DOHH2 (cell line): ENCODE data around the gene MEX3D.

Source experiments
- H3F3A ChIP-seq: fragments of 200-600 bp; sonication (generic), shearing (Covaris generic); 2 replicates; pipeline ENCODE4 v1.6.0; 2016; ENCODE audit warnings: antibody characterized with exemption, mild to moderate bottlenecking; ENCODE audit not compliant: control insufficient read depth, insufficient read depth
- H3K27ac ChIP-seq: fragments of 200-600 bp; sonication (generic); 2 replicates; pipeline ENCODE4 v1.5.1; 2014; ENCODE audit warnings: low read depth, mild to moderate bottlenecking, low read length, moderate library complexity
- H3K27me3 ChIP-seq: fragments of 200-600 bp; sonication (generic); 2 replicates; pipeline ENCODE4 v1.6.1; 2014; ENCODE audit warnings: mild to moderate bottlenecking, low read length, mixed read lengths; ENCODE audit not compliant: control insufficient read depth
- H3K36me3 ChIP-seq: fragments of 200-600 bp; sonication (generic); 2 replicates; pipeline ENCODE4 v1.6.1; 2014; ENCODE audit warnings: mild to moderate bottlenecking, low read length, moderate library complexity, mixed read lengths; ENCODE audit not compliant: control insufficient read depth
- H3K4me1 ChIP-seq: fragments of 200-600 bp; sonication (generic); 2 replicates; pipeline ENCODE4 v1.6.1; 2014; ENCODE audit warnings: mild to moderate bottlenecking, low read length, mixed read lengths; ENCODE audit not compliant: control insufficient read depth
- H3K4me2 ChIP-seq: fragments of 200-600 bp; sonication (generic); 2 replicates; pipeline ENCODE4 v1.6.0; 2014; ENCODE audit warnings: mild to moderate bottlenecking, low read length, moderate library complexity
- H3K4me3 ChIP-seq: fragments of 200-600 bp; sonication (generic); 2 replicates; pipeline ENCODE4 v1.5.1; 2014; ENCODE audit warnings: mild to moderate bottlenecking, low read length, mixed read lengths
- H3K79me2 ChIP-seq: fragments of 200-600 bp; sonication (generic); 2 replicates; pipeline ENCODE4 v1.6.1; 2014; ENCODE audit warnings: mild to moderate bottlenecking, low read length, mixed read lengths; ENCODE audit not compliant: control insufficient read depth
- H3K9me2 ChIP-seq: fragments of 200-600 bp; sonication (generic); replicated peaks from 2 replicates; pipeline ENCODE4 v1.6.1; 2014; ENCODE audit warnings: mild to moderate bottlenecking, low read length, mixed read lengths; ENCODE audit not compliant: control insufficient read depth
- H3K9me3 ChIP-seq: fragments of 200-600 bp; sonication (generic); 2 replicates; pipeline ENCODE4 v1.6.1; 2014; ENCODE audit warnings: antibody characterized with exemption, low read length, mixed read lengths; ENCODE audit not compliant: control insufficient read depth, insufficient read depth
- H4K20me1 ChIP-seq: fragments of 200-600 bp; sonication (generic); 2 replicates; pipeline ENCODE4 v1.6.0; 2014; ENCODE audit warnings: low read depth, mild to moderate bottlenecking, antibody characterized with exemption, low read length, moderate library complexity; ENCODE audit not compliant: control insufficient read depth, insufficient read depth
- EZH2phosphoT487 ChIP-seq: fragments of 200-600 bp; sonication (generic); IDR thresholded peaks from 2 replicates; pipeline ENCODE4 v1.6.1; 2017; ENCODE audit warnings: borderline replicate concordance, mild to moderate bottlenecking, antibody characterized with exemption, low read length, moderate library complexity, mixed read lengths
- TF ChIP-seq, protein P1 (sequence below): fragments of 200-600 bp; sonication (generic); IDR thresholded peaks from one replicate; pipeline ENCODE4 v1.5.1; 2014; ENCODE audit warnings: antibody characterized with exemption, mild to moderate bottlenecking, low read depth, low read length; ENCODE audit not compliant: poor library complexity, severe bottlenecking

The MEX3D gene

DNA sequence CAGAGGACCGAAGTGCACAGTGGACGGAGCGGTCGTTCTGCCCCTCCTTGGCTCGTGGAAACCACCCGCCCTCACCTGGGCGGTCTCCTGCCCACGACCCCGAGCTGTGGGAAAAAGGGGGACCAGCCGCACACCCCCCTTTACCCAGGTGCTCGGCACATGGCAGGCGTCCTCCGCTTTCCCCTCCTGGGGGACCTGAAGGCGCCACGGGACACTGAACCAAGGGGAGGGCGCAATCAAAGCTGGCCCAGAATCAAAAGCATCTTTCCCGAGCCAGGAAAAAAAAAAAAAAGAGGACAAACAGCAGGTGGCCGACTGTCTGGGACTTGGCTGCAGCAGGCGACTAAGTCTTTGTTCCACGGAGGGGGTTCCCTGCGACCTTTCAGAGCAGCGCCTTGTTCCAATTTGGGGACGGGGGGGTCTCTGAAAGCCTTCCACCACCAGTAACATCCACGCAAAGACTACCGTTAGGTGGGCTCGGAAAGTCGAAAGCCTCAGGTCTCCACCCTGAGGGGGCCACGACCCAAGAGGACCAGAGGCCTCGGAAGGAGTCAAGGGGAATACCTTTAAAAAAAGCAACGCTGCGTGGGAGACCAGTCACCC lies 23.4 kb upstream of the MEX3D start:
- peaks cover 57% of the 10 kb centered on the region for H3K79me2 ChIP-seq
- H3K36me3 ChIP-seq: peaks cover 44% of the 10 kb centered on the region
- peak overlapping the region; percentile 85 for H3K27ac ChIP-seq
- H3K4me2 ChIP-seq: peak overlapping the region; percentile 88
- no peaks in the 10 kb centered on the region for H3K27me3 ChIP-seq
- peaks cover 22% of the 10 kb centered on the region for H3K4me1 ChIP-seq
- H3F3A ChIP-seq: peaks cover 8% of the 10 kb centered on the region
- H3K9me2 ChIP-seq: no peaks in the 10 kb centered on the region
- no peaks in the 10 kb centered on the region for H3K9me3 ChIP-seq
- peaks cover 8% of the 10 kb centered on the region; the same call in 1 of the 2 replicates for H4K20me1 ChIP-seq
- TF ChIP-seq EZH2phosphoT487: no peak
- TF ChIP-seq, protein P1, sequence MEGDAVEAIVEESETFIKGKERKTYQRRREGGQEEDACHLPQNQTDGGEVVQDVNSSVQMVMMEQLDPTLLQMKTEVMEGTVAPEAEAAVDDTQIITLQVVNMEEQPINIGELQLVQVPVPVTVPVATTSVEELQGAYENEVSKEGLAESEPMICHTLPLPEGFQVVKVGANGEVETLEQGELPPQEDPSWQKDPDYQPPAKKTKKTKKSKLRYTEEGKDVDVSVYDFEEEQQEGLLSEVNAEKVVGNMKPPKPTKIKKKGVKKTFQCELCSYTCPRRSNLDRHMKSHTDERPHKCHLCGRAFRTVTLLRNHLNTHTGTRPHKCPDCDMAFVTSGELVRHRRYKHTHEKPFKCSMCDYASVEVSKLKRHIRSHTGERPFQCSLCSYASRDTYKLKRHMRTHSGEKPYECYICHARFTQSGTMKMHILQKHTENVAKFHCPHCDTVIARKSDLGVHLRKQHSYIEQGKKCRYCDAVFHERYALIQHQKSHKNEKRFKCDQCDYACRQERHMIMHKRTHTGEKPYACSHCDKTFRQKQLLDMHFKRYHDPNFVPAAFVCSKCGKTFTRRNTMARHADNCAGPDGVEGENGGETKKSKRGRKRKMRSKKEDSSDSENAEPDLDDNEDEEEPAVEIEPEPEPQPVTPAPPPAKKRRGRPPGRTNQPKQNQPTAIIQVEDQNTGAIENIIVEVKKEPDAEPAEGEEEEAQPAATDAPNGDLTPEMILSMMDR: no peak
- H3K4me3 ChIP-seq: peak overlapping the region; percentile 87

DNA sequence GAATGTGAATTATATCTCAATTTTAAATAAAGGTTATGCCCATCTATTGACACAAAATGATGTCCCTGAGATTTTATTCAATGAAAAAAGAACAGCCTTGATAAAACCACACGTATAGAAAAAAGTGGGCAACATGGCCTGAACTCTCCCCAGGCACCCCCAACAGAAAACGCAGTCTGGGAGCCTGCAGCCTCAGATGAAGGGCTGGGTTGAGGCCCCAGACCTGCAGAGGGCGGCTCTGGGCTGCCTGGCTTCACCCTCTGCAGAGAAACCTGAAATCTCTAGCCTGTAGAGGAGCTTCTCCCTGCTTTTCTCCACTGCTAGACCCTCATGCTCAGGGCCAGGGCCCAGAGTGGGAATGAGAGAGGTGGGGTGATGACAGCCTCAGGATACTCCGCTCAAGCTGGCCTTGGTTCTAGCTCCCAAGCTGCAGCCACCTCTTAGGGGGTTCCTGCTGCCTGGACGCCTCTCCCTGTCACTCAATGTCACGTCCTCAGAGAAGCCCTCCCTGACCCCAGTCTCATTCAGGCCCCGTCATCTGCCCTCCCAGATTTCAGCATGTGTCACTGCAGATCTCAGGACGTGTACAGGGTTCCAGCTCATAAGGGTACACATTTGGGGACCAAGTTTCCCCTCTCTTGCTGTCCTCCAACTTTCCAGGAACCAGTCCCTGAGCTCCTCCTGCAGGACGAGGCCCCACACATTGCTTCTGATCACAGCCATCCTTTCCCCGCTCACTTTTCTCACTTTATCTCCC lies 22.7 kb upstream of the MEX3D start:
- Histone ChIP-seq H3K27ac (peak overlapping the region; percentile 85), H3K79me2 (peaks cover 62% of the 10 kb centered on the region), H3K36me3 (peaks cover 46% of the 10 kb centered on the region), H3K9me3 (no peaks in the 10 kb centered on the region), H3K27me3 (no peaks in the 10 kb centered on the region), H3K4me1 (peaks cover 22% of the 10 kb centered on the region), H3K9me2 (no peaks in the 10 kb centered on the region), H3K4me2 (peak overlapping the region; percentile 88), H3K4me3 (peak overlapping the region; percentile 87), H3F3A (peaks cover 5% of the 10 kb centered on the region), H4K20me1 (peaks cover 13% of the 10 kb centered on the region; the same call in 1 of the 2 replicates)
- TF ChIP-seq, protein P1: peak; percentile 60
- no peak for TF ChIP-seq EZH2phosphoT487

DNA sequence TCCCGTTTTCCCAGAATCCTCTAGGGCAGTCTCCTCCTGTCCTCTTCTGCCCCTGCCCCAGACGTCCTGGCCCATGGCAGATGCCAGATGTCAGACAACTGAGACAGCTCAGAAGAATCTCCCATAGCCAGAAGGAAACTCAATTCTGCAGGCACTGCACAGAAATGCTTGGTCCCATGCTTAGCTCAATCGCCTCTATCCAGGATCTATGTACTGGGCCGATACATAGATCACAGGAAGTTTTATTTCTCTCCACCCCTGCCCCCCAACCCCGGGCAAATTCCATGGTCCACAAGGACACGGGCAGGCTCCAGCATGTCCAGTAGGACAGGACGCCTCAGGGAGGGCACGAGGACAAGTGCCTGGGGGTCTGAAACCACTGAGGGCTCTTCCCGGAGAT lies 19.7 kb upstream of the MEX3D start:
- H3K4me3 ChIP-seq: no peak overlapping the region
- H3K4me2 ChIP-seq: no peak overlapping the region
- H3K36me3 ChIP-seq: peaks cover 60% of the 10 kb centered on the region
- peaks cover 14% of the 10 kb centered on the region for H3K4me1 ChIP-seq
- no peak overlapping the region for H3K27ac ChIP-seq
- TF ChIP-seq, protein P1: no peak
- no peak for TF ChIP-seq EZH2phosphoT487
- no peaks in the 10 kb centered on the region for H3K9me3 ChIP-seq
- H3K79me2 ChIP-seq: peaks cover 77% of the 10 kb centered on the region
- no peaks in the 10 kb centered on the region for H3K27me3 ChIP-seq
- H3K9me2 ChIP-seq: no peaks in the 10 kb centered on the region
- H3F3A ChIP-seq: no peaks in the 10 kb centered on the region; the same call in 1 of the 2 replicates
- peaks cover 14% of the 10 kb centered on the region; the same call in 1 of the 2 replicates for H4K20me1 ChIP-seq
